ENCODE results near the gene MEA1.
A peak's percentile ranks its signal among the peaks of the same experiment; 100 is the strongest.

MEA1 gene

DNA sequence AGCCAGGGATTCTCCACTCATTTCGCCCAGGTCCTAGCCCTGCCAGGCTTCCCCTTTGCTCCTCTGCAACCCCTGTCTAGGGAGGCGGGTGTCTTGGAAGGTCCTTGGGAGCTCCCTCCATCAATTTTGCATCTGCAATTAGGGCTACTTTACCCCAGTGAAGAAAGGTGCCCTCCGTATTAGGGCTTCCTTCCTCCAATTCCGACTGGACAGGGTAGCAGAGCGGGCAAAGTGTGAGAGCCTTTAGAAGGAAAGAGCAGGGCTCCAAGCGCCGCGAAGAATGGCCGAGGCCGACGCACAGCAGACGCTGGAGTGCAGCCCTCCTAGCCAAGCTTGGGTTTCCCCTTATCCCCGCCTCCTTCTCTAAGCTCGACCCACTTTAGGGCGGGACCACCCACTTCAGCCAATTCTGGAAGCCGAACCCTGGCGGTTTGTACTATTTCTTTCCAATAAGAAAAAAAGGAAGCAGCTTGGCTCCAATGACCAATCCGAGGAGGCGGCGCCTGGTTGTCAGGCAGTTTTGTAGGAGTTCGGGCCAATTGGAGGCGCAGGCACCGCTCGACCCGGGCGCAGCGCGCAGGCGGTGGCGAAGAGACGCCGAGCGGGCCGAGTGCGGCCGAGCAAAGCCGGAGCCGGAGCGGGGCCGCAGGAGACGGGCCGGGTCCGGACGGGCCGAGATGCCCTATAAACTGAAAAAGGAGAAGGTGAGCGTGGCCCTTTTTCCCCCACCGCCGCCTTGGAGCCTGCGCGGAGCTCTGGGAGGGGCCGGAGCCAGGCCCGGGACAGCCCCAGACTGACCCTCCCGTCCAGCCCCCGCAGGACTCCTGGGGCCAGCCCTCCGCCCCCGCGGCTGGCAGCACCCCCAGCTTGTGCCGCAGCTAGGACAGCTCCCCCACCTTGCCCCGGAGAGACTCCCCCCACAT, 29.5 kb downstream of the MEA1 start, which contains the start of gene PPP2R5D:
PPP2R5D (plus strand) TSS at position 570 of the 923 bp plus-strand sequence; CDS start at position 678, 108 bp downstream.
- peak within 1 kb of the TSS; percentile 81 for H3K4me3 ChIP-seq (ENCODE audit: low read depth, low read length)
- peak within 1 kb of the TSS; percentile 85 for H3K27ac ChIP-seq (ENCODE audit: low read depth, low read length)
- peaks cover 6% of the 10 kb centered on the region; the same call in 1 of the 2 replicates for H3K36me3 ChIP-seq (ENCODE audit: control insufficient read depth, insufficient read depth, low read length)
- peaks cover 7% of the 10 kb centered on the region for H3K4me1 ChIP-seq (ENCODE audit: control insufficient read depth, insufficient read depth, low read length)
- no peaks in the 10 kb centered on the region for H3K27me3 ChIP-seq (ENCODE audit: control insufficient read depth, insufficient read depth, low read length)
- no peaks in the 10 kb centered on the region for H3K9me3 ChIP-seq (ENCODE audit: control insufficient read depth, insufficient read depth, low read length)
- peak within 1 kb of the TSS; percentile 72 for H3K9ac ChIP-seq (ENCODE audit: low read depth, low read length)

DNA sequence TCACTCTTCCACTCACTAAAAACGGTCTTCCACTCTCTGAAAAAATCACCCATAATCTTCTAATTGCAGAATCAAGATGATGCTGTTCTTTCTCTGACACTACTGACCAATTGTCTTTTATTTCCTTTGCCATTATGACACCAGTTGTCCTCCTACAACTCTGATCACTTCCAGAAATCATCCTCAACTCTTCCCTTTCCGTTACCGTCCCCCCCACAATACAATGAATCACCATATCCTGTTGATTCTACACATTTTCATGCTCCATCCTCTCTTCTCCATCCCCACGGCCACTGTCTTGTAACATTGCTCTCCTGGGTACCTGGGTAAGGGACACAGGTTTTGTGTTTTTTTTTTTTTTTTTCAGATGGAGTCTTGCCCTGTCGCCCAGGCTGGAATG, 31.9 kb downstream of the MEA1 start:
- Histone ChIP-seq H3K36me3 (ENCODE audit: control insufficient read depth, insufficient read depth, low read length) (no peaks in the 10 kb centered on the region; the same call in 1 of the 2 replicates), H3K27me3 (ENCODE audit: control insufficient read depth, insufficient read depth, low read length) (no peaks in the 10 kb centered on the region), H3K9ac (ENCODE audit: low read depth, low read length) (no peak overlapping the region), H3K4me3 (ENCODE audit: low read depth, low read length) (no peak overlapping the region), H3K4me1 (ENCODE audit: control insufficient read depth, insufficient read depth, low read length) (peaks cover 7% of the 10 kb centered on the region), H3K27ac (ENCODE audit: low read depth, low read length) (no peak overlapping the region), H3K9me3 (ENCODE audit: control insufficient read depth, insufficient read depth, low read length) (no peaks in the 10 kb centered on the region)

- H3K27me3 ChIP-seq (ENCODE audit: control insufficient read depth, insufficient read depth, low read length): no peaks in the 10 kb centered on the region
- H3K36me3 ChIP-seq (ENCODE audit: control insufficient read depth, insufficient read depth, low read length): no peaks in the 10 kb centered on the region; the same call in 1 of the 2 replicates
- peak overlapping the region; percentile 28; the same call in 1 of the 2 replicates for H3K9ac ChIP-seq (ENCODE audit: low read depth, low read length)
- peak overlapping the region; percentile 63 for H3K27ac ChIP-seq (ENCODE audit: low read depth, low read length)
- peaks cover 7% of the 10 kb centered on the region for H3K4me1 ChIP-seq (ENCODE audit: control insufficient read depth, insufficient read depth, low read length)
- no peaks in the 10 kb centered on the region for H3K9me3 ChIP-seq (ENCODE audit: control insufficient read depth, insufficient read depth, low read length)
- peak overlapping the region; percentile 80 for H3K4me3 ChIP-seq (ENCODE audit: low read depth, low read length)
Measured at GRCh38 chr6:42979523-42980177, 34.1 kb downstream of the MEA1 start.

DNA sequence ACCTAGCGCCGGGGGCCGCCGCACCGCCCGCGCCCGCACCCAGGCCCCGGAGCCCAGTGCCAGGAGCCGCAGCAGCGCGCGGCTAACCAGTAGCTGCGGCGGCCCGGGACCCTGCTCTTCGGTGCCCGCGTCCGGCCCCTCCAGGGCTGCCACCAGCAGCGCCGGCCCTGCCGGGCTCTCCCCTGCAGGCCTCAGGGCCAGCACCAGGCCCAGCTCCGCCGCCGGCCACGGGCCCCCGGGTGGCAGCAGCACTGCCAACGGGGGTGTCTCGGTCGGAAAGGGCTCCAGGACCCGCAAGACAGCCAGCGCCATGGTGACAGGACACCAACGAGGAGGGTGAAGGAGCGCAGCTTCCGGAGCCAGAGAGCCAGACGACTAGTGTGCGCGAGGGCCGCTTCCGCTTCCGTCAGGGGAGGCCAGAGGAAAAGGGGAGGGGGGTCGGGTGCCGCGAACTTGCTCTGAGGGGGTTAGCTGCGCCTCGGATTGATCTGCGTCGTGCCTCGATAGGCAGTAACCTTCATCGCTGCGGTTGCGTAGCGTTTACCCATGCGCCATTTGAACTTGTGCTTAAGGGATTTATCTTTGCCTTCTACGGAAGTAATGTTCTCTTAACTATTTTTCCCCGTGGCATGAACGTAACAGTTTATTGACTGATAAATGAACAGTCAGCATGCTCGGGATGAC, 34.8 kb downstream of the MEA1 start, which contains the start of gene PEX6:
PEX6 (minus strand) TSS at position 343 of the 684 bp plus-strand sequence; CDS start at position 312, 31 bp downstream.
- Histone ChIP-seq H3K4me3 (ENCODE audit: low read depth, low read length) (peak within 1 kb of the TSS; percentile 80), H3K9me3 (ENCODE audit: control insufficient read depth, insufficient read depth, low read length) (no peaks in the 10 kb centered on the region), H3K27me3 (ENCODE audit: control insufficient read depth, insufficient read depth, low read length) (no peaks in the 10 kb centered on the region), H3K27ac (ENCODE audit: low read depth, low read length) (peak within 1 kb of the TSS; percentile 63), H3K36me3 (ENCODE audit: control insufficient read depth, insufficient read depth, low read length) (peaks cover 2% of the 10 kb centered on the region), H3K9ac (ENCODE audit: low read depth, low read length) (peak within 1 kb of the TSS; percentile 51; the same call in 1 of the 2 replicates), H3K4me1 (ENCODE audit: control insufficient read depth, insufficient read depth, low read length) (peaks cover 7% of the 10 kb centered on the region)

DNA sequence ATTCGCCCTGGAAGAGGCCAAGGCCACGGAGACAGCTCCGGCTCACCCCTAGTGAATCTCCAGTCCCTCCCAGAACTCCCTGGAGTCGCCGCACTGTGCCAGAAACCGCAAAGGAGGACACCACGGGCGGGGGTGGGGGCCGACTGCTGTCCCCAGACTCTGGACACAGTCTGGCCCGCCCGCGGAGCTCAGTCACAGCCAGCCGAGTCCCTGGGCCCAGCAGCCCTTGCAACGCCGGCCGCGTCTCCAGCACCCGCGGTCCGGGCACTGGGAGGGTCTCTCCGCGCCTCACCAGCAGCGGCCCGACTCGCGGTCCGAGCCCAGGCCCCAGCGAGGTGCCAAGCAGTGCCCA, 35.3 kb downstream of the MEA1 start:
- peak overlapping the region; percentile 63 for H3K27ac ChIP-seq (ENCODE audit: low read depth, low read length)
- peaks cover 7% of the 10 kb centered on the region for H3K4me1 ChIP-seq (ENCODE audit: control insufficient read depth, insufficient read depth, low read length)
- no peaks in the 10 kb centered on the region for H3K27me3 ChIP-seq (ENCODE audit: control insufficient read depth, insufficient read depth, low read length)
- peaks cover 3% of the 10 kb centered on the region for H3K36me3 ChIP-seq (ENCODE audit: control insufficient read depth, insufficient read depth, low read length)
- H3K4me3 ChIP-seq (ENCODE audit: low read depth, low read length): peak overlapping the region; percentile 80
- H3K9me3 ChIP-seq (ENCODE audit: control insufficient read depth, insufficient read depth, low read length): no peaks in the 10 kb centered on the region
- H3K9ac ChIP-seq (ENCODE audit: low read depth, low read length): peak overlapping the region; percentile 51; the same call in 1 of the 2 replicates

DNA sequence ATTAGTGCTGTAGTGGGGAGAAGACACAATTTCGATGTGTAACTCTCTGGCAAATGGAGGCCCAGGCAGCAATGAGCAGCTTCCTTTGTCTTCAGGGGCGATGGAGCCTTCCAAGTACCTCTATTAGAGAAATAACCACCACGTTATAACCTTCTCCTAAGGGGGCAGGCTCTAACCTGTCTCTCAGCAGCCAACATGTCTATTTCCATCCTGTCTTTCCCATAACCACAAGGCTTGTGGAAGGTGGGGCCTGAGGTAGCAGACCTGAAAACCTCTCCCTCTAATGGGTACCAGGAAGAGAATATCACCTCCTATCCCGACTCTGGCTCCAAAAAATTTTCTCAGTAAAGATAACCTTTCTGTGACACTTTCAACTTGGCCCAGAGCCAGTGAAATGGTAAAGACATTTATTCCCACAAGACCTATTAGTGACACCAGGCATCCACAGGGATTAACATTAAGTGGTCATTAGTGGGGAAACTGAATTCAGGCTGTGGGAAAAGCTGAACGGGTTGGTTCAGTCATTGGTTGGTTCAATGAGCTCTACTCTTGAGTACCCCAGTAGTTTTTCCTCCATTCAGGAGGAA, 38.7 kb downstream of the MEA1 start:
- H3K4me1 ChIP-seq (ENCODE audit: control insufficient read depth, insufficient read depth, low read length): peaks cover 7% of the 10 kb centered on the region
- H3K9me3 ChIP-seq (ENCODE audit: control insufficient read depth, insufficient read depth, low read length): no peaks in the 10 kb centered on the region
- H3K36me3 ChIP-seq (ENCODE audit: control insufficient read depth, insufficient read depth, low read length): peaks cover 3% of the 10 kb centered on the region
- no peaks in the 10 kb centered on the region for H3K27me3 ChIP-seq (ENCODE audit: control insufficient read depth, insufficient read depth, low read length)
- H3K9ac ChIP-seq (ENCODE audit: low read depth, low read length): no peak overlapping the region
- no peak overlapping the region for H3K4me3 ChIP-seq (ENCODE audit: low read depth, low read length)
- H3K27ac ChIP-seq (ENCODE audit: low read depth, low read length): no peak overlapping the region

GRCh38 chr6:42973926-42974325, 39.8 kb downstream of the MEA1 start:
- Histone ChIP-seq H3K9ac (ENCODE audit: low read depth, low read length) (no peak overlapping the region), H3K27me3 (ENCODE audit: control insufficient read depth, insufficient read depth, low read length) (no peaks in the 10 kb centered on the region), H3K4me1 (ENCODE audit: control insufficient read depth, insufficient read depth, low read length) (no peaks in the 10 kb centered on the region; the same call in 1 of the 2 replicates), H3K9me3 (ENCODE audit: control insufficient read depth, insufficient read depth, low read length) (no peaks in the 10 kb centered on the region), H3K36me3 (ENCODE audit: control insufficient read depth, insufficient read depth, low read length) (peaks cover 3% of the 10 kb centered on the region), H3K4me3 (ENCODE audit: low read depth, low read length) (no peak overlapping the region), H3K27ac (ENCODE audit: low read depth, low read length) (no peak overlapping the region)

GRCh38 chr6:42971746-42972327, 41.9 kb downstream of the MEA1 start:
- Histone ChIP-seq H3K9me3 (ENCODE audit: control insufficient read depth, insufficient read depth, low read length) (no peaks in the 10 kb centered on the region), H3K9ac (ENCODE audit: low read depth, low read length) (no peak overlapping the region), H3K27me3 (ENCODE audit: control insufficient read depth, insufficient read depth, low read length) (no peaks in the 10 kb centered on the region), H3K4me1 (ENCODE audit: control insufficient read depth, insufficient read depth, low read length) (no peaks in the 10 kb centered on the region; the same call in 1 of the 2 replicates), H3K27ac (ENCODE audit: low read depth, low read length) (no peak overlapping the region), H3K4me3 (ENCODE audit: low read depth, low read length) (no peak overlapping the region), H3K36me3 (ENCODE audit: control insufficient read depth, insufficient read depth, low read length) (peaks cover 3% of the 10 kb centered on the region)

- Histone ChIP-seq H3K4me1 (ENCODE audit: control insufficient read depth, insufficient read depth, low read length) (no peaks in the 10 kb centered on the region; the same call in 1 of the 2 replicates), H3K4me3 (ENCODE audit: low read depth, low read length) (no peak overlapping the region), H3K9ac (ENCODE audit: low read depth, low read length) (no peak overlapping the region), H3K27me3 (ENCODE audit: control insufficient read depth, insufficient read depth, low read length) (no peaks in the 10 kb centered on the region), H3K9me3 (ENCODE audit: control insufficient read depth, insufficient read depth, low read length) (no peaks in the 10 kb centered on the region), H3K27ac (ENCODE audit: low read depth, low read length) (peak overlapping the region; percentile 29), H3K36me3 (ENCODE audit: control insufficient read depth, insufficient read depth, low read length) (peaks cover 3% of the 10 kb centered on the region)
Measured at GRCh38 chr6:42970871-42971612, 42.7 kb downstream of the MEA1 start.
